DMS53 treated with DMSO at 0.1 percent for 48 hours (cell line): ENCODE results near the gene LBHD1.
"Not testable (repeated sequence)": the region's sequence is repeated elsewhere in the genome, so short reads cannot be mapped to it uniquely, and the experiment has no call there.

ENCODE experiments used
- DNase-seq: peaks from one replicate; lab custom pipeline; 2025; ENCODE audit not compliant: unreplicated experiment; lab: John Stamatoyannopoulos, UW

LBHD1 gene

GRCh38 chr11:62621027-62621566 lies 51.0 kb downstream of the LBHD1 start:
- no peak for DNase-seq

DNA sequence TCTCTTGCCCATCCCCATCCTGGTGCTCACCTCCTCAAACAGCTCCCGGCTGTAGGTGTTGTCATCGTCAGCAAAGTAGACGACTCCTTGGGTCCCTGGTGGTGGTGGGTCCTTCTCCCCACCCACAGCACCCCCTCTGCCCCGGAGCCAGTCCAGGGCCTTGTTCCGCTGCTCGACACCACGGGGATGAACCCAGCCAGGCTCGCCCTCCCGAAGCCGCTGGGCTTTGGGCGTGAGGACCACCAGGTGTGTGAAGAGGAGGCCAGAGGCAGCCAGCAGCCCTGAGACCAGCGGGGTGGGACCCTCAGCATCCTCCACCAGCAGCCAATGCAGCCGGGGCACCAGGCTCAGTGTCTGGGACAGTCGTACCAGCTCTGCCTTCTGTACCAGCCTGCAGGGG lies 55.1 kb downstream of the LBHD1 start:
- not testable (repeated sequence) for DNase-seq

DNA sequence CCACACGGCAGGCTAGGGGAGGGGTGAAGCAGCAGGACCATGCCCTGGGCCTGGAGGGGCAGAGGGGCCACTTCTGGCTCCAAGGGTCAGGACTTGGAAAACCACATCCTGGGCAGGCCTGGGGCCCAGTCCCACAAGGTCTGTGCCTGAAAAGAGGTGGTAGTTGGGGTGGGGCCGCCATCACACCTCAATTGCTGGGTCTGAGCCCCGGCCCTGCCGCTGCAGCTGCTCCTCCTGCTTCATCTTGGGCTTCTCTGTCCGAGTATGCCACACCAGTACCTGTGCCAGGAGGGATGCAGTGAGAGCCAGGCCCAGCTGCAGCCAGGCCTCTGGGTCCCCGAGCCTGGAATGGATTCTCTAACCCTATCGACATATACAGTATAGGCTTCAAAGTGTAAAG lies 56.5 kb downstream of the LBHD1 start:
- DNase-seq, result no peak

GRCh38 chr11:62614275-62614674 lies 57.8 kb downstream of the LBHD1 start:
- DNase-seq, result peak; percentile 46

DNA sequence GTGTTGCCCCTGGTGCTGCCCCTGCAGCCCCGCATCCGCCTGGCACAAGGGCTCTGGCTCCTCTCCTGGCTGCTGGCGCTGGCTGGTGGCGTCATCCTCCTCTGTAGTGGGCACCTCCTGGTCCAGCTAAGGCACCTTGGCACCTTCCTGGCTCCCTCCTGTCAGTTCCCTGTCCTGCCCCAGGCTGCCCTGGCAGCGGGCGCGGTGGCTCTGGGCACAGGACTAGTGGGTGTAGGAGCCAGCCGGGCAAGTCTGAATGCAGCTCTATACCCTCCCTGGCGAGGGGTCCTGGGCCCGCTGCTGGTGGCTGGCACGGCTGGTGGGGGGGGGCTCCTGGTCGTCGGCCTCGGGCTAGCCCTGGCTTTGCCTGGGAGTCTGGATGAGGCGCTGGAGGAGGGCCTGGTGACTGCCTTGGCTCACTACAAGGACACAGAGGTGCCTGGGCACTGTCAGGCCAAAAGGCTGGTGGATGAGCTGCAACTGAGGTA lies 58.7 kb downstream of the LBHD1 start:
- no peak for DNase-seq
